SKM-1 (cell line): ENCODE measurements around the gene ARHGAP26.

Source experiments
- DNase-seq: peaks from one replicate; lab custom pipeline; 2025; ENCODE audit not compliant: unreplicated experiment; lab: John Stamatoyannopoulos, UW

Gene ARHGAP26

DNA sequence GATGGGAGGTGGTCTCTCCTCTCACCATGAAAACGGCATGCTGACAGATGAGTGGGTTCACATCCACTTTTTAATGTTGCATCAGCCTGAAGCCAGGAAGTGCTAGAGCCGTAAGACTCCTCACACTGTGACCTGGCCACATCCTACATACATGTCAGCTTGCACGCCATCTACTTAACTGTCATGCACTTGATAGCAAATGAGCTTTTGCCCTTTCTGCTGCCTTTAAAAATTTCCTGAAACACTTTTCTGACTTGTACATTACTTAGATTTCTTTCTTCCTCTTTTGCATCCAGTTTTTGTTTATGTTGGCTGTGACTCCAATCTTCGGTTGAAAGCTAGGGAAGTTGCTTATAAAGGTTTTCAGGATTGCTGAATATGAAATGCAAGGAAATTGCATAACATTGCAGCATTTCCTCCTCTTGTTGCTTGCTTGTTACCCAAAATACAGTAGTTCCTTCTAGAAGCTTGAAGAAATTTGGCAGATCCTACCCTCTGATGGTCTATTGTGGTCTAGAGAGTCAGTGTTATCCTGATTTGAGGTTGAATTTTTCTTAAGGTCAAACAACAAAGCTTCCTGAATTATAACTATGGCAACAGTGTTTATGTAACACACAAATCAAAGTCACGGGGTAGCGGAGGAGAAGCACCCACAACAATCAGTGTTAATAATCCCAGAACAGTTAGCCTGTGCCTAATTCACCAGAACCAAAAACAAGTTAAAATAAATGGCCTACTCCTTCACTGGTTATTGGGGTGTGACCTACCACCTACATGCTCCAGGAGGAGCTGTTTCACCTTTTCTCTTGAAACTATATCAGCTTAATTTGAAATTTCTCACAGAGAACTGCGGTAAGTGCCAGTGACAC is 232.5 kb downstream of the ARHGAP26 start:
- peak; percentile 96 for DNase-seq

DNA sequence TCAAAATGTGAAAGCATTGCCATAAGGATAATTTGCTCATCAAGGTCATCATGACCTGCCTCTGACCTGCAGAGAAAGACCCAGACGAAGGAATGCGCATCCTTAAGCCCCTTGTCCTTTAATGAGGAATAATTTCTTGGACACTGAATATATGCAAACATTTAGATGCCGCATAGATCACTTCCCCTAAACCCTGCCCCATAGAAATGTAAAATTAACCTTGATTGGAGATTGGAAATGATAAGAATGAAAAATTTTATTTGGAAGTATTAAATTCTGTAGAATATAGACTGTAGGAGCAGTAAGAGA is 233.1 kb downstream of the ARHGAP26 start:
- DNase-seq: no peak

DNA sequence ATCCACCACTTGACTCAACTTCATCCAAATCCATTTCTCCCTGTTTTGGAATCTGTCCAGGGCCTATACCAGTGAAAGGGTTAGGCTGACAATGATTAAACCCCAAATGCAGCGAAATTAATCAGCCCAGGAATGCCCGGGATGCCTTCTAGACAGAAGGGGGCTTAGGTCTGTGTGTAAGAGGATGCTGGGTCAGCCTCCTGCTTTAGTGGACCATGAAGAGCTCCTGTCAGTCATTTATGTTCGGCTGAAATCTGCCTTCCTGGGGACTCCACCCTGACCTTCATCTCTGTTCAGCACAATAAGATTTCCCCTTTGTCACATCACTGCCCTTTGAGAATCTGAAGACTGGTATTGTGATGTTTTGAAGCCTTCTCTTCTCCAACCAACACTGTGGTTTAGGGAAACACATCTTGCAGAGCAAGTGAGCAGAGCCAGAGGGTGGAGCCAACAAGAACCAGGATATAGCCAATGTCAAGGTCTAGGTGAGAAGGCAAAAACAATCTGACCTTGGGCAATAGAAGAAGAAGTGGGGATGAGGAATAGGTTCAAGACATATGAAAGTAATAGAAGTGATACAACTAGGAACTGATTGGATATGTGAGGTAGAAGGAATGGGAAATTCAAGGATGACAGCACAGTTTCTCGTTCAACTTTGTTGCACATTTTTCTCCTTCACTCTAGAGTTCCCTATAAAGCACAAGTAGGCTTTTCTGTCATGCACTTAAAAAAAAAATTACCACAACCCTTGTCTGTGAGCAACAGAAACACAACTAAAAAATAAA is 234.4 kb downstream of the ARHGAP26 start:
- DNase-seq: no peak

DNA sequence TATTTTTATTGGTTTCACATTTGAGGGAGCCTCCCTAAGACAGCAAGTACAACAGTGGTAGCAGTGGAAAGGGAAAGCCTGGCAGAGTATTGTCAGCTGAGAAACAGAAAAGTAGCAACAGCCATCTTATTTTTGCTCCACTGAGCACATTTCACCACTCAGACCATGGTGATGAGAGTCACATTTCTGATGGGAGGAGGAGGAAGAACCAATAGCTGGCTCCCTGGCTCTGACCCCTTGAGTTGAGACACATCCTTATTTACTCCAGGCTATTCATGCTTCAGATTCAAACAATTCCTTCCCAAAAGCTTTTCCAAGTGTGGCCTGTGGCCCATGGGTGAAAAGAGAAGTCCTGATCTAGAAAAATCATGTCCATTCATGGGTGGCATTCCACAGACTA is 236.3 kb downstream of the ARHGAP26 start:
- DNase-seq: no peak

DNA sequence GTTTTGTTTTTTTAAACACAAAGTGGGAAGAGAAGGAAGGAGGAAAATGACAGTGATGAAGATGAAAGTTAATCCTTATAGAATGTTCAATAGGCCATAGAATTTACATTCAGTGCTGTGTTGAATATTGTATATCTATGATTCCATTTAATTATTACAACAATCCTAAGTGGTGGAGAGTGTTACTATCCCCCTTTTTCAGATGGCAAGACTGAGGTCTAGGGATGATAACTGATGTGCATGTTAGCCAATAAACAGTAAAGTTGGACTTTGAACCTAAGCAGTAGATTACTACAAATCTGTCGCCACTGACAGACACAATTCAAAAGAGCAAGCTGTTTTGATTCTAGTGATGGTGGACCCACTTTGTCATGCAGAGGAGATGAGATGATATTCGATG is 237.9 kb downstream of the ARHGAP26 start:
- no peak for DNase-seq

DNA sequence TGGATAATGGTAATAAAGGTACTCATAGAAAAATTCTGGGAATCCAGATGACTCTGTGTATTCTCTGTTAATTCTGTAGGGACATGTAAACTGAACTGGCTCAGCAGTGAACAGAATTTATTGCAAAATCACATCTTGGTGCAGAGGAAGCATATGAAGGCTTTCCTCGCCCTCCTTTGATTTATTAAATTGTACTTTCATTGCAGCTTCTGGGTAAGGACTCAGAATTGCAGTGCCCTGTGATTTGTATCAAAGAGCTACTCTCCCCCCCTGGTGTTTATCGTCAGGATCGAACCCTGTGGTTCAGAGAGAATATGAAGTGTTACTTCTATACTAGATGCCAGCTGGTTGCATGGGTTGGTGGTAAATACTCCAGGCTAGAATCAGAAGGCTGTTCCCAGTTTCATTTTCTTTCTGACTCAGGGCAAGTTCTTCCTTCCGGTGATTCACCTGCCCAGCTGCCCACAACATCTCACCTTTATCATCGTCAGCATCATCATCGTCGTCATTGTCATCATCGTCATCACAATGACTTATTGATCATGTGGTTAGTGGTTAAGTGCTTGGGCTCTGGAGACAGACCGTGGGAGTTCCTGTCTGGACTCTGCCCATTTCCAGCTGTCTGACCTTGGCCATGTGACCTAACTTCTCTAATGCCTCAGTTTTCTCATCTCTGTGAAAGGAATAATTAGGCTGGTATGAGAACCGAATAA is 238.8 kb downstream of the ARHGAP26 start:
- DNase-seq: no peak

DNA sequence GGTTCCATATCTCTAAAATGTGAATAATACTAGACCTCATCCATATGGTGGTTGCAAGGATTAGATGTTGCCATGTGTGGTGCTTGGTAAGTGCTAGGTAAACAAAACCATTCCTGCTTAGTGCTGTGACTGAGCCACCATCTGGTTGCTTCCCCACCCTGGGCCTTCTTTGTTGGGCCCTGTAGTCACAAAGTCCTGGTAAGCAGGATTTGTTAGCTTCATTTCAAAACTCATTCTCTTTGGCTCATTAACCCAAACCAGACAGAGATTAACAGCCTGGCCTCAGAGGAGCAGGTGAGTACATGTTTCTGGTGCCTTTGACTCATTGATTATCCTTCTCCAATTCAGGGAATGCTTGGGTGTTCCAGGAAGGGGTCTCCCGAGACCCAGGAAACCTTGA is 240.2 kb downstream of the ARHGAP26 start:
- no peak for DNase-seq

DNA sequence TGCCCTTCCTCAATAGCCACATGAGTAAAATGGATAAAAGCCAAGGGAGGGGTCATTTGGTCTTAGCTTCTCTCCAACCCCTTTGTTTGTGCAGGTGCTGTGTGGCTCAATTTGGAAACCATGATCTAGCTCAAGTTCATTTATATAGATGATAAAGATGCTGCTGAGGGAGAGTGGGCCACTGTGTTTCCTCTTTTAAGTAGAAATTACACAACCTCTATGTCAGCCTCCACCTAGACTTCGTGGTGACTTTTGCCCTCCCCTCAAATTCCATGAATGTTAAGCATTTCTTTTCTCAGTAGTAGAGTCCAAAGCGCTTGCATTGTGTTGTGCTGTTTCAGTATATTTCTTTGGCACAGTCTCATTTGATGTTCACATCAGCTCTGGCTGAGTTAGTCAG is 241.4 kb downstream of the ARHGAP26 start:
- no peak for DNase-seq

DNA sequence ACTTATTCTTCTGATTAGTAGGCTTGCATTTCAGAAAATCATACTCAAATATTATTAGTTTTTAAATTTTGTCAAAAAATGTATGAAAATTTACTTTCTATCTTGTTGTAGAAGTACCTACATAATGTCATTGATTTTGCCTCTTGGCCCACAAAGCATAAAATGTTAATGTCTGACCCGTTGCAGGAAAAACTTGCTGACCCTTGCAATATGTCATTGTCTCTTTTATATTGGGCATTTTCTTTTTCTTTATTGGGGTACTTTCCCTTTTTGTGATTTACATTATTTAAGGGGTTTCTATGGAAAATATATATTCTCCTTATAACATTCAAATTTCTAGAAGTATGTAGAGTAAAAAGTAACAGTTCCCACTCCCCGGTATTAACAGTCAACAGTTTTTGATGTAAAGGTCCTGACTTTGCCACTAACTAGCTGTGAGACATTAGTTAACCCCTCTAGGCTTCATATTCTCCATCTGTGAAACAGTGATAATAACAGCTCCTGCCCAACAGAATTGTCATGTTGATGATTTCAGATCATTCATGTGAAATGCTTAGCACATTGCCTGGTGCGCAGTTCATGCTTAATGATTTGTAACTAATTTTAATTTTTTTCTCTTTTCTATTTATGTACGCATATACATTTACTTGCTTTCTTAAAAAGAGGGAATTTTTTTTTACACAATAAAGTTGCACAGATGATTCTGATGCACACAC is 243.2 kb downstream of the ARHGAP26 start:
- DNase-seq: no peak

DNA sequence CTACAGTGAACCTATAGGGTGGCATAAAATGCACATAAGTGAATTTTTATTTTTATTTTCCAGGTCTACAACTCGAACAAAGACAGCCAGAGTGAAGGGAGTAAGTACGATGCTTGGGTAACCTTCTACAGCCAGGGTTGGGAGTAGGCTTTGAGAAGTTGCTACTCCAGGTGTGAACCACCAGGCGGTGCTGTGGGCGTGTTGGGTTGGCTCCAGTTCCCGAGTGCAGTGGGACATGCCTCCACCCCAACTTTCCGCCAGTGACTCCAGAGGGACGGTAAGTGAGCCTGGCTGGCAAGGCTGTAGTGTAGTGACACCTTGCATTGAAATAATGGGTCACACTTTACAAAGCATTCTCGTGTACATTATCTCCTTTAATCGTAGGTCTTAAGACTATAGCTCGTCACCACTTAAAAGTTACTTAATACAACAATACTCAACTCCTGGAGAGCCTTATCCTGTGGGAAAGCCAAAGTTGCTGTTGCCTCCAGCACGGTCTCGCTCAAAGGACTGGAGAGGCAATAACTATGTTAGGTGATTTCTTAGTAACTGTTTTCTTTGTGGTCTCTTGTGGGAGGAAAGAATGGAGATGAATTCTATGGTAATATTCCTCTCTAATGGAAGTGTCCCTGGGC is 244.0 kb downstream of the ARHGAP26 start:
- DNase-seq: peak; percentile 13

DNA sequence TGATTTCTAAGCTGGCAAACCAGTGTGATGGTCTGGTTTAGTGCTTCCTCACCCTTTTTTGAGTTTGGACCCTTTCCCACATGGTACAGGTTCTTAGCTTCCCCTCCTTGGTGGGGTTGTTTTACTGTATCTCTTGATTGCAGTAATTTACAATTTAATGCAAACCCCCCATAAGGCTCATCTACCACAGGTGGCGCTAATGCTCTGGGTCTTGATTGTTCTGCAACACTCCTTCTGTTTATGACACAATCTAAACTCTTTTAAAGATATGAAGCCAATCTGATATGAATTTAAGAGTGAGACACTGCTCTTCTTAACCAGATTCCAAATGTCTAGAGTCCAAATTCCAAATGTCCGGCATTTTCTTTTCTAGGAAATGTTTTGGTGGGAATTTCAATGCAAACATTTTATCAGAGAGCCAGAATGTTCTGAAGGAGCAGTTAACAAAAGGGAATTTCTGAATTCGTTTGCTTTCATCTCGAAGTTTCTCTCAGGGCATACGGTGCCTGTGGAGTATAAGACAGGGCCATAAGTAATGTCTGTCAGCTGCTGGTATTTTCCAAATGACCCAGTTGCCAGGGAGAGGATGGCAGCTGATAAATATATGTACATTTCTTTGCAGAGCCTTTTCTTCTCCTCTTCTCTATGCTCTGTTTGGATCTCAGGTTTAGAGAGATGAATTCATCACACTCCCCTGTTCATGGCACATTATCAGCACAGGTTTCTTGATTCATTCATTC is 246.8 kb downstream of the ARHGAP26 start:
- DNase-seq: no peak

DNA sequence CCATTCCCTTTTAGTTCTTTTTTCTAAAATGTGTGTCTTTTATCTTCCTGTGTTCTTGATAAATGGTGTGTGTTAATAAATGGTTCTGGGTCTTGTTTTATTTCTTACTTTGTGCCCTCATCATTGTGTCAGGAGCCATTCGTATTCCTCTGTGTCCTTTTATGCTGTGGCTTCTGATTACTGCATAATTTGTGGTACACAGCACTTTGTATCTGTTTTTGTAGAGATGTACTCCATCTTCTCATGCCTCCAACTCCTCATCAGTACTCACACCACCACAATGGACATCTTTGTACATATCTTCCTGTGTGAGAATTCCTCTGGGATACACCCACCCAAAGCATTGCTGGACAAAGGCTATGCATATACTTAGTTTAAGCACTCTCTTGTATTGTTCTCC is 247.4 kb downstream of the ARHGAP26 start:
- no peak for DNase-seq

DNA sequence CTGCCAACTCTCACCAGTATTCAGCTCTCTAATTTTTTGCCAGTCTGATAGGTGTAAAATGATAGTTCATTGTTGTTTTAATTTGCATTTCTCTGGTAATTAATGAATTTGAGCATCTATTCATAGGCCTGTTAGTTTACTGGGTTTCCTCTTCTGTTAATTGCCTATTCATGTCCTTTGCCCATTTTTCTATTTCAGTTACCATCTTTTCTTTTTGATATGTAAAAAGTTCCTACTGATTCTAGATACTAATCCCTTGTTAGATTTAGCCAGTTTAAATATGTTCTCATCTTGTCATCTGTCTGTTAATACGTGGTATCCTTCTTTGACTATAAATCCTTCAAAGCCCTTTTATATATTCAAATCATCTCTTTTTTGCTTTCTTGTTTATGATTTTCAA is 247.8 kb downstream of the ARHGAP26 start:
- DNase-seq: no peak

DNA sequence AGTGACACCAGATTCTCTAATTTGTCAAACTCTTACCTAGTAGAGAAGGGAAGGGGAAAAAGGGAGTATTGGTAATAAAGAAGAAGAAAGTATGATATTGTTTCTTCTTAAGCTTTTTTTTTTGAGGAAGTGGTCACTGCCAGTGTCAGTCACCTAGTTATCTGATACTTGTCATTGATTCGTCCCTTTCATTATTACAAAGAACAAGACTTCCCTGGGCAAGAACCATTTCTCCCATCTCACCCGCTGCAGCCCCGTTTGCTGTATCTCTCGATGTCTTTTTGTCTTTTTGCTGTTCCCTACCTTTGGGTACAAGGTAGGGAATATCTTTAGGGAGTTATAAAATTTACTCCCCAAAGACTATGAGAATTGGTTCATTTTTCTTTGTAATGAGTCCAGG is 249.0 kb downstream of the ARHGAP26 start:
- no peak for DNase-seq

DNA sequence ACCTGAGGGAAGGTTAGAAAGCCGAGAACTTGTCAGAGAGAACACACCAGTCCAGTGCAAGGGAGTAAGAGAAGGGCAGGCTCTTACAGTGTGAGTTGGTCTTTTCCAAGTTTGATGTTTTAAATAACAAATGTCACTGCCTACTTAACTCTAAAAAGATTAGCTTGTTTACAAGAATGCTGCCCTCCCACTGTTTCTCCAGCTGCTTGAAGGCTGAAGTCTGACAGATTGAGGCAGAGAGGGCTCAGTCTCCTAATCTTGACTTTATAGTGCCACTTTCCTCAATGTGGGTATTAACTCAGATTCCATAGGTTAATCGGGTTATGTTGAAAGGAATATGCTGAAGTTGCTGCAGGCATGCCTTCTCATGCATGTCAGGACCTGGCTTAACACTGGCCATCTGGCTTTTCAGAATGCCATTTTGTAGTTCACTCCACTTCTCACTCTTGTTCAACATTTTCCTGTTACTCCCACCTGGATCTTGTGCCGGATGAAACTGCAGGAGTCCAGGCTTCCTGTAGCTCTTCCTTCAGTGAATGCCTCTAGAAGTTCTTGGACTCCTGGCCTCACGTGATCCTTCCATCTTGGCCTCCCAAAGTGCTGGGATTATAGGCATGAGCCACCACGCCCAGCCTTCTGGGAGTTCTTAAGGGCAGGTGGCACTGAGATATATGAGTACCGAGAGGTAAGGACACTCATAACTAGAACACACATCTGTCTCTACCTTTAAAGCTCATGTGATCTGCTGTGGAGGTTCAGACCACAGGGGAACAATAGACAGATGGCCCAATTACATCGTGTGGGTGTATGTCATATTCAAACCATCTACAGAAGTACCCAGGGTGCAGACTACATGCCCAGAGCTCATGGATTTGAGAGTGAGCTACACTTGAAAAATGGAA is 249.7 kb downstream of the ARHGAP26 start:
- DNase-seq: no peak

DNA sequence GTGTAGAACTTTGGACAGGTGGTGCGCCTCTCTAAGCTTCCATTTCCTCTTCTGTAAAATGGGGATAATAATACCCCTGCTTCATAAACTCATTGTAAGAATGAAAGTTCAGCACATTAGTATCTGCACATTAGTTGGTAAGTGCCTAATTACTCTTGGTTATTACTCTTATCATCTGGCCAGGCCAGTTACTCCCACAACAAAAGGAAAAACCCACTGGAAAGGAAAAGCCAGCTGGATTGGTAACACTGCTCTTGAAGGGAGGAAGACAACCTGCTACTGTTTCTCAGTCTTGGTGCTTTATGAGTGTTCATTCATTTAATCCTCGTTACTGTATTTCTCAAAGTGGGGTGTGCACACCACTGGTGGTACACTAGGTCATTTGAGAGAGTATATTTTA is 251.4 kb downstream of the ARHGAP26 start:
- no peak for DNase-seq

DNA sequence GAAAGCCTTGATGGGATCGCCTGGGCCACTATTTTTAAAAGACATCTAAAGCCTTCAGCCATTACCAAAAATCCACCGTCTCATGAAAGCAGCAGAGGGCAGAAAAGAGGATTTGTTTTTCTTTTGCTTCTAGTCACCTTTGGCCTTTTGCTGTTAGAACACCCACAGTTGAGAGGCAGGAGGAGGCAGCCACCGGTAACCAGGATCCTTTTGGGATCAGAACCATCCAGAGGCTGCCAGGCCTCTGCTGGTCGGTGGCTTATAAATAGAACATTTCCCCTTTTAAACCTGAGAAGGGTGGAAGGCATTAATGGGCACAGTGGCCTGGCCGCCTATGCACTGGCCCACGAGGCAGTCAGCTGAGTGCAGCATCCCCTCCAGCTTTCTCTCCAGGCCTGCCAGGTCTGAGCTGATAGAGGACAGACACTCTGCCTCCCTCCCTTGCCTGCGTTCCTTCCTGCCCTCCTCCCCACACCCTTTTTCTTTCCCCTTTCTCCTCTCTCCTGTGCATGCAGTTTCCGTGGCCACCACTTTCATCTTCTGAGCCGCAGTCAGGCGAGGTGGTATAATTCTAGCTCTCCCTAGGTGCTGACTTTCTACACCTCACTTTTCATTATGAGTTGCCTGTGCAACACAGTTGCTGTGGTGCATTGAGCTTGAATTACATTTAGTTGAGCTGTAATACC is 253.4 kb downstream of the ARHGAP26 start:
- no peak for DNase-seq

DNA sequence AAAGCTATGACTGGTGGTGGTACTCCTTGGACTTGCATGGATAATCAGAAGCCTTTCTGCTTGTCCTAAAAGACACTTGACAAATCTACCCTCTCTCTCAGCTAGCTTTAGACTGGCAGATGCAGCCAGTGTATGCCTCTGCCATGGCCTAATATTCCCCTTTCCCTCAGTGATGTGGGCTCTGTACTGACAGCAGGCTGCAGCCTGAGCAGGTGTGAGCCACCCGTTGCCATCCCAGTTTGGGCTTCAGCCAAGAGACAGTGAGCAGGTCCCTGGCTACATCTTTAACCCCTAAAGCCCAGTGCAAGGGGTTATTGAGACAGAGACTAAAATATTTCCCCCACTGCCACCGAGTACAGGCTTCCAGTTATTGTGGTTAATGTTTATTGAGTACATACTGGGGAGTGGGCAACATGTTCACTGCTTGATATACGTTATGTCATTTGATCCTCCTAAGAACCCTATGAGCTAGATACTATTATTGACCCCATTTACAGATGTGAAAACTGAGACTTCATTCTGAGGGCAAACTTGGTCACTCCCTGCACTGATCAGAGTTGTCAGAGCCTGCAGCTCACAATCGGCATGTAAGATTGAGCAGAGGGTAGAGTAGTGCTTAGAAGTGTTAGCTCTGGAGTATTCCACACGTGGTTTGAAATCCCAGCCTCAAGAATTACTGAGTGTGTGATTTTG is 254.2 kb downstream of the ARHGAP26 start:
- no peak for DNase-seq
